Lung (tissue), 12 donors: ENCODE data around the gene CDK14. TPM values are rescaled to one million over a fixed set of nuclear protein-coding genes. Genes with fewer than 3 reads are reported as not detected.

ENCODE experiments used
- ATAC-seq: fragments of 200-7000 bp; cut with Tn5 transposase; one replicate; pipeline ENCODE4 v1.9.1; 2020; ENCODE audit warnings: moderate number of reproducible peaks; ENCODE audit not compliant: insufficient read depth, low FRiP score
- DNase-seq, 3 donors: peaks; one replicate each; pipeline ENCODE4 v3.0.0-alpha.2; 2013 to 2017
- H3K27ac ChIP-seq, 2 donors: one replicate each; pipeline ENCODE4 v1.5.1; 2013; ENCODE audit warnings: mild to moderate bottlenecking in 2 of 2, moderate library complexity in 2 of 2, control low read depth in 1 of 2, inconsistent platforms in 1 of 2, low read depth in 1 of 2, low read length in 1 of 2
- H3K27me3 ChIP-seq, 3 donors: one replicate each; pipeline ENCODE4 v1.5.1; 2013; ENCODE audit warnings: low read length in 2 of 3; ENCODE audit not compliant: control insufficient read depth in 3 of 3, insufficient read depth in 3 of 3
- H3K36me3 ChIP-seq, 4 donors: one replicate each; pipeline ENCODE4 v1.5.1; 2013; ENCODE audit warnings: low read length in 4 of 4, mild to moderate bottlenecking in 1 of 4, moderate library complexity in 1 of 4; ENCODE audit not compliant: control insufficient read depth in 4 of 4, insufficient read depth in 4 of 4
- H3K4me1 ChIP-seq, 5 donors: one replicate each; pipeline ENCODE4 v1.5.1; 2013; ENCODE audit warnings: low read length in 5 of 5, mild to moderate bottlenecking in 2 of 5, moderate library complexity in 1 of 5; ENCODE audit not compliant: control insufficient read depth in 5 of 5, insufficient read depth in 5 of 5
- H3K4me3 ChIP-seq: one replicate; pipeline ENCODE4 v1.5.1; 2013; ENCODE audit warnings: mild to moderate bottlenecking, control low read depth, moderate library complexity
- H3K9ac ChIP-seq, 2 donors: one replicate each; pipeline ENCODE4 v1.5.1; 2013; ENCODE audit warnings: low read length in 2 of 2, control low read depth in 1 of 2; ENCODE audit not compliant: insufficient read depth in 1 of 2
- H3K9me3 ChIP-seq, 4 donors: one replicate each; pipeline ENCODE4 v1.5.1; 2013; ENCODE audit warnings: low read length in 3 of 4, mild to moderate bottlenecking in 1 of 4, moderate library complexity in 1 of 4; ENCODE audit not compliant: control insufficient read depth in 4 of 4, insufficient read depth in 3 of 4
- WGBS, 2 donors: extraction: QIAGEN DNeasy Blood & Tissue Kit; methylation state at CpG; one replicate each; pipeline ENCODE4 v1.1.7; 2013; 5-methylcytosine and 5-hydroxymethylcytosine counted together
- polyA plus RNA-seq, 2 donors: library from polyadenylated mRNA; stranded (reverse); fragments of 200-250 nt; gene quantifications; one replicate each; pipeline ENCODE4 v1.2.1, GENCODE V29; 2013
- total RNA-seq, 2 donors: library from RNA; depleted of rRNA in 1 of 2; stranded (reverse); fragments of >200 nt in 1 of 2; gene quantifications; one replicate each; pipeline ENCODE4 v1.2.1, GENCODE V29; 2014 to 2021
- TF ChIP-seq, protein P1 (sequence below): IDR thresholded peaks from 2 replicates; pipeline ENCODE4 v1.5.1; 2012; ENCODE audit warnings: mild to moderate bottlenecking; ENCODE audit errors: control extremely low read depth, extremely low read depth
- donor health status: control.
- donor health status: control.
- donor health status: Bipolar disorder and iron deficiency.
- donor health status: healthy.
- donor health status: DM: yes; HTN: yes; CAD: no.

CDK14 gene
- total and polyA plus RNA-seq, 4 donors = 4.3 to 117 (median 18.9) TPM

DNA sequence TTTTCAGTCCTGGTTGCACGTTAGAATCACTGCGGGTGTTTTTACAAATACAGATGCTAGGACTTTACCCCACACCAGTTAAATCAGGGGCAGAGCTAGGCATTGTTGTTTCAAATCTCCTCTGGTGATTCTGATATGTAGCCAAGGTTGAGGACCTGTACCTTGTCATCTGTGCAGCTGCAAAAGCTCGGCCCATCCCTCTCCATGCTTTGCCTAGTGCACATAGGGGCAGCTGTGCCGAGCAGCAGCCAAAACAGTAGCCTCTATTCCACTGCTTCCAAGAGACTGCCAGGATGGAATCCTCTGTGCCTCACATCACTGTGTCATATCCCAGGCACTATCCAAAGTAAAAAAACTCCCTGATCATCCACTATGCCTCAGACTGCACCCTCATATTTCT lies 181.3 kb downstream of the CDK14 start:
- H3K4me3 ChIP-seq = no peak overlapping the region
- H3K9me3 ChIP-seq = no peaks in the 10 kb centered on the region
- DNase-seq (peak in 2 of 3 donors; percentile 30 to 61), ATAC-seq (no peak)
- peak overlapping the region in 1 of 2 donors; percentile 55 for H3K9ac ChIP-seq
- H3K27me3 ChIP-seq = no peaks in the 10 kb centered on the region
- no peaks in the 10 kb centered on the region for H3K36me3 ChIP-seq
- TF ChIP-seq, protein P1, sequence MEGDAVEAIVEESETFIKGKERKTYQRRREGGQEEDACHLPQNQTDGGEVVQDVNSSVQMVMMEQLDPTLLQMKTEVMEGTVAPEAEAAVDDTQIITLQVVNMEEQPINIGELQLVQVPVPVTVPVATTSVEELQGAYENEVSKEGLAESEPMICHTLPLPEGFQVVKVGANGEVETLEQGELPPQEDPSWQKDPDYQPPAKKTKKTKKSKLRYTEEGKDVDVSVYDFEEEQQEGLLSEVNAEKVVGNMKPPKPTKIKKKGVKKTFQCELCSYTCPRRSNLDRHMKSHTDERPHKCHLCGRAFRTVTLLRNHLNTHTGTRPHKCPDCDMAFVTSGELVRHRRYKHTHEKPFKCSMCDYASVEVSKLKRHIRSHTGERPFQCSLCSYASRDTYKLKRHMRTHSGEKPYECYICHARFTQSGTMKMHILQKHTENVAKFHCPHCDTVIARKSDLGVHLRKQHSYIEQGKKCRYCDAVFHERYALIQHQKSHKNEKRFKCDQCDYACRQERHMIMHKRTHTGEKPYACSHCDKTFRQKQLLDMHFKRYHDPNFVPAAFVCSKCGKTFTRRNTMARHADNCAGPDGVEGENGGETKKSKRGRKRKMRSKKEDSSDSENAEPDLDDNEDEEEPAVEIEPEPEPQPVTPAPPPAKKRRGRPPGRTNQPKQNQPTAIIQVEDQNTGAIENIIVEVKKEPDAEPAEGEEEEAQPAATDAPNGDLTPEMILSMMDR = no peak
- WGBS, 2 donors = 78 to 80% methylated on average over 4 of the region's 4 CpGs
- peaks cover 0 to 11% (median 6%) of the 10 kb centered on the region in 5 donors for H3K4me1 ChIP-seq
- no peak overlapping the region for H3K27ac ChIP-seq

DNA sequence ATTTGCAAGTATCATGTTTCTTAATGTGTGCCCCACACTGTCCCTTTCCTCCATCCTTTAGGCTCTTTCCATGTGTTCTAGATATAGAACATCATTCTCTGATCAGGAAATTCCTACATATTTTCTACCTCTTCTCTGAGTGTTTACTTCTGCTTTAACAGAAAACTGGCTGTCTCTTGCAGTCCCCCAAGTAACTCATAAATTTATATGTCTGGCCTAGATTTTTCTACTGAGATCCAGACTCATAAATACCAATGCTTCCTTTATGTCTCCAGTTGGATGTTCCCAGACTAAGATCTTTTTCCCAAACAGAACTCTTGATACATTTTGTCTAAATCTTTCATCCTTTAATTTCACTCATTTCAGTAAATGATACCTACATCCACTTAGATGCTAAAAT lies 181.8 kb downstream of the CDK14 start:
- no peak for DNase-seq
- peaks cover 0 to 11% (median 6%) of the 10 kb centered on the region in 5 donors for H3K4me1 ChIP-seq
- no peak overlapping the region for H3K27ac ChIP-seq
- TF ChIP-seq, protein P1 = no peak
- H3K4me3 ChIP-seq = no peak overlapping the region
- H3K27me3 ChIP-seq = no peaks in the 10 kb centered on the region
- H3K9ac ChIP-seq = no peak overlapping the region
- no peaks in the 10 kb centered on the region for H3K9me3 ChIP-seq
- H3K36me3 ChIP-seq = no peaks in the 10 kb centered on the region
- no peak for ATAC-seq

DNA sequence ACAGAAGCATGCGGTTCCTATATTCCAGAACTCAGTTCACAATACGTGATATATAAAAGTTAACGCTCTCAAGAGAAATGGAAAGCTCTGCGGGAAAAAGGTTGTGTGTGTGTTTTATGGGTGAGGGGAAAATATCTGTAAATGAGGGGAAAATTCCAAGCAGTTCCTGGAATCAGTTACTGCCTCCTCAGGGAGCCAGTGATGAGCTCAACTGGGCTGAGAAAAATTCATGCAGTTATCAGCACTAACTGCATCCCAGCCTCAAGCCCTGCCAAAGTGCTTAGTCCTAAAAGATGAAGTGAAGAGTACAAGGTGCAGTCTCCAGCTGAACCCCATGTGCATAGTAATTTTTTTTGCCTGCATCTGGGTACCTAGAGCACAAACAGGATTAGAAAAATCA lies 191.9 kb downstream of the CDK14 start:
- Histone ChIP-seq H3K27me3 (no peaks in the 10 kb centered on the region), H3K27ac (no peak overlapping the region), H3K36me3 (peaks cover 0 to 4% (median 3%) of the 10 kb centered on the region in 4 donors), H3K9me3 (peaks cover 0 to 5% (median 0%) of the 10 kb centered on the region in 4 donors), H3K4me1 (peaks cover 0 to 5% (median 0%) of the 10 kb centered on the region in 5 donors), H3K4me3 (no peak overlapping the region), H3K9ac (no peak overlapping the region)
- DNase-seq (peak in 1 of 3 donors; percentile 20), ATAC-seq (no peak)
- TF ChIP-seq, protein P1 = no peak
- WGBS, 2 donors = 72 to 92% methylated on average over 4 of the region's 4 CpGs

DNA sequence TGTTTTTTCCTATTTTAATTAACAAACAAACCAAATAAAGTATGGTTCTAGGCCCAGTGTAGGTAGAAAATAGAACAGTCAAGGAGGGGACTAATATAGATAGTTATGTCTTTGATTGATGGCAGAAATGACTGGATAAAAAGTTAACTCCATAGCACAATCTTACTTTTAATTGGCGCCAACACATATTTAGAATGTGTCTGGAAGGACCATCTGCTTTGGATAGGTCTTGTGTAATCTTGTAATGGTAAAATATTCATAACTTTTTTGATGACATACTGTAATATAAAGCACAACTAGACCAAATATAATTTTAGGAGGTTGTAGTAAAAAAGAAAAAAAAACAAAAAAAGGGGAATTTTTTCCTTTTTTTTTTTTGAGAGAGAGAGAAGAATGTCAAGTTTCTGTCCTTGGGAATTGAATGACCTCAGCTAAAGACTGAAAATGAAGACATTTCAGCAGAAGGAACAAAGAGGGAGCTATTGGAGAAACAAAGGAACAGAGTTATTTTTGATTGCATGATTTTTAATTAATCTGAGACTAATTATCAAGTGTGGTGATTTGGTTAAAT lies 193.7 kb downstream of the CDK14 start:
- no peak for ATAC-seq
- no peak for DNase-seq
- TF ChIP-seq, protein P1 = no peak
- peaks cover 0 to 9% (median 3%) of the 10 kb centered on the region in 4 donors for H3K36me3 ChIP-seq
- H3K27ac ChIP-seq = no peak overlapping the region
- WGBS, 2 donors = 100% methylated on average over 1 of the region's 1 CpG
- no peak overlapping the region for H3K4me3 ChIP-seq
- peaks cover 0 to 5% (median 0%) of the 10 kb centered on the region in 5 donors for H3K4me1 ChIP-seq
- H3K9ac ChIP-seq = no peak overlapping the region
- peaks cover 0 to 9% (median 3%) of the 10 kb centered on the region in 4 donors for H3K9me3 ChIP-seq
- no peaks in the 10 kb centered on the region for H3K27me3 ChIP-seq
